ENCODE results near the gene CABP7. TPM values are rescaled to one million over a fixed set of nuclear protein-coding genes. Genes with fewer than 3 reads are reported as not detected.

CABP7 gene
- total RNA-seq, 1 experiment from 2014 or later = not detected

- Histone ChIP-seq H3K9me3 (ENCODE audit: low read length) (no peaks in the 10 kb centered on the region), H3K4me3 (ENCODE audit: low read length) (no peak overlapping the region), H3K4me2 (ENCODE audit: low read depth, low read length, poor library complexity, severe bottlenecking) (no peak overlapping the region), H3K4me1 (ENCODE audit: low read length) (peaks cover 8% of the 10 kb centered on the region), H3K9ac (ENCODE audit: low read length) (no peak overlapping the region), H4K20me1 (ENCODE audit: insufficient read depth, low read depth, low read length) (0 out of 2 replicates have a peak, but pooled peaks cover 6% of the 10 kb centered on the region), H3K9me2 (replicated peaks; ENCODE audit: insufficient read depth, low read length) (no peaks in the 10 kb centered on the region), H3K36me3 (ENCODE audit: insufficient read depth, low read length) (no peaks in the 10 kb centered on the region), H2AFZ (ENCODE audit: low read length) (no peak overlapping the region), H3K27ac (ENCODE audit: low read length) (no peak overlapping the region), H3K27me3 (ENCODE audit: low read length) (no peaks in the 10 kb centered on the region), H3K79me2 (ENCODE audit: low read length) (peaks cover 6% of the 10 kb centered on the region)
- DNase-seq = no peak
Measured at GRCh38 chr22:29762263-29762662, 42.5 kb downstream of the CABP7 start.

DNA sequence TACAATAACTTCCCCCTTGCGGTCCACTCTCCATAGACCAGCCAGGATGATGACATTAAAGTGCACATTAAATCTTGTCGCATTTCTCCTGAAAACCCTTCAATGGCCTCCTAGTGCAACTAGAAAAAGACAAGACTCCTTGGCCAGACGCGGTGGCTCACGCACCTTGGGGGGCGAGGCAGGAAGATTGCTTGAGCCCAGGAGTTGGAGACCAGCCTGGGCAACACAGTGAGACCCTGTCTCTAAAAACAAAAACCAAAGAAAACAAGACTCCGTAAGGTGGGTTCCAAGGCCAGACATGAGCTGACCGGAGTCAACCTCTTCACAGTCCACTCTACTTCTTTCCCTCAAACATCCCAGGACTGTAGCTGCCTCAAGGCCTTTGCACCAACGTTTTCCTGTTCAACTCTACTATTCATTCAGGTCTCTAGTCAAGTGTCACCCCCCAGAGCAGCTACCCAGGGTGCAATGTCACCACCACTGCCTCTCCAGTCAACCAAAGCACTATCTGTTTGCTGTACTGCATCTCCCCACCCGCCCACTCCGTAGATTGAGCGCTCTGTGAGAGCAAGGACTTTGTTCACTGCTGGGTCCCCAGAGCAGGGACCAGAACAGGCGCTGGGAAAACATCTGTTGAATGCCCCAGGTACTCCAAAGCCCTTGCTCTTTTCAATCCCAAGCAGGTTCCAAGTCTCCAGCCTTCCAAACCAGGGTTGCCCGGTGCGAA lies 46.3 kb downstream of the CABP7 start:
- peak overlapping the region; percentile 83 for H3K9ac ChIP-seq (ENCODE audit: low read length)
- H3K27ac ChIP-seq (ENCODE audit: low read length) = no peak overlapping the region
- peaks cover 8% of the 10 kb centered on the region for H3K36me3 ChIP-seq (ENCODE audit: insufficient read depth, low read length)
- H4K20me1 ChIP-seq (ENCODE audit: insufficient read depth, low read depth, low read length) = no peaks in the 10 kb centered on the region
- no peaks in the 10 kb centered on the region for H3K27me3 ChIP-seq (ENCODE audit: low read length)
- H2AFZ ChIP-seq (ENCODE audit: low read length) = peak overlapping the region; percentile 92; the same call in 1 of the 2 replicates
- H3K79me2 ChIP-seq (ENCODE audit: low read length) = peaks cover 26% of the 10 kb centered on the region
- H3K9me2 ChIP-seq (replicated peaks; ENCODE audit: insufficient read depth, low read length) = no peaks in the 10 kb centered on the region
- peak; percentile 54 for DNase-seq
- H3K9me3 ChIP-seq (ENCODE audit: low read length) = no peaks in the 10 kb centered on the region
- peak overlapping the region; percentile 85 for H3K4me2 ChIP-seq (ENCODE audit: low read depth, low read length, poor library complexity, severe bottlenecking)
- H3K4me1 ChIP-seq (ENCODE audit: low read length) = peaks cover 15% of the 10 kb centered on the region
- peak overlapping the region; percentile 88 for H3K4me3 ChIP-seq (ENCODE audit: low read length)

DNA sequence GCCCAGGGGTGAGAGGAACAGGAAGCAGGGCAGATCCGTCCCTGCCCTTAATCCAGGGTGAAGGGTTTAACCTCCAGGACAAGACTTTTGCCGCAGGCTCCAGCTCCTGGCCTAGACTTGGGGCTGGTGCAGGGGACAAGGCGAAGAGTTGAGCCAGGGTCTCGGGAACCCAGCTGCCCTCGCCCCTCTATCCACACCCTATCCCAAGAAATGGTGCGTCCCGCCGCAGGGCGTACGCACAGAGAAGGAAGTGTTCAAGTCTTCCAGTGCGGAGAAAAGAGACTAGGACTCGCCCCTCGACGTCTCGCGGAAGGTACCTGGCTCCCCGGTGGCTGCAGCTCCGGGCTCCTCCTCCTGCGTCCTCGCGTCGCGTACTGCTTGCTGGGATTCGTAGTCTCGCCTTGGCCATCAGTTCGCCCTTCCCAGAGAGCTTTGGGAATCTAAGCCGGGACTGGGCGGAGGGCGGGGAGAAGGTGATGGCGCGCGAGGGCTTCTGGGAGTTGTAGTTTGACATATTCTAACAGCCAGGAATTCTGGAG lies 46.9 kb downstream of the CABP7 start, which contains the start of gene ZMAT5:
Gene ZMAT5, minus strand, starts transcription at position 376 of the 539 bp plus-strand sequence. CDS start 18,463 bp downstream, outside the sequence.
- Histone ChIP-seq H3K4me2 (ENCODE audit: low read depth, low read length, poor library complexity, severe bottlenecking) (peak within 1 kb of the TSS; percentile 85), H3K27ac (ENCODE audit: low read length) (peak within 1 kb of the TSS; percentile 30; the same call in 1 of the 2 replicates), H3K27me3 (ENCODE audit: low read length) (no peaks in the 10 kb centered on the region), H3K9me2 (replicated peaks; ENCODE audit: insufficient read depth, low read length) (no peaks in the 10 kb centered on the region), H3K9ac (ENCODE audit: low read length) (peak within 1 kb of the TSS; percentile 87), H3K36me3 (ENCODE audit: insufficient read depth, low read length) (peaks cover 8% of the 10 kb centered on the region), H3K4me1 (ENCODE audit: low read length) (peaks cover 15% of the 10 kb centered on the region), H3K4me3 (ENCODE audit: low read length) (peak within 1 kb of the TSS; percentile 88), H3K9me3 (ENCODE audit: low read length) (no peaks in the 10 kb centered on the region), H4K20me1 (ENCODE audit: insufficient read depth, low read depth, low read length) (no peaks in the 10 kb centered on the region), H3K79me2 (ENCODE audit: low read length) (peaks cover 26% of the 10 kb centered on the region), H2AFZ (ENCODE audit: low read length) (peak within 1 kb of the TSS; percentile 92; the same call in 1 of the 2 replicates)
- peak; percentile 99 for DNase-seq

GRCh38 chr22:29767171-29768051 lies 47.6 kb downstream of the CABP7 start, which contains the start of gene UQCR10:
TSS of gene UQCR10 (plus strand) at chr22:29767369. CDS start at chr22:29767399, 30 bp downstream.
- no peaks in the 10 kb centered on the region for H3K9me3 ChIP-seq (ENCODE audit: low read length)
- peak within 1 kb of the TSS; percentile 85 for H3K4me2 ChIP-seq (ENCODE audit: low read depth, low read length, poor library complexity, severe bottlenecking)
- H4K20me1 ChIP-seq (ENCODE audit: insufficient read depth, low read depth, low read length) = no peaks in the 10 kb centered on the region
- peaks cover 15% of the 10 kb centered on the region for H3K4me1 ChIP-seq (ENCODE audit: low read length)
- peaks cover 8% of the 10 kb centered on the region for H3K36me3 ChIP-seq (ENCODE audit: insufficient read depth, low read length)
- DNase-seq = peak; percentile 97
- peak within 1 kb of the TSS; percentile 87 for H3K9ac ChIP-seq (ENCODE audit: low read length)
- peak within 1 kb of the TSS; percentile 92; the same call in 1 of the 2 replicates for H2AFZ ChIP-seq (ENCODE audit: low read length)
- H3K4me3 ChIP-seq (ENCODE audit: low read length) = peak within 1 kb of the TSS; percentile 88
- H3K27ac ChIP-seq (ENCODE audit: low read length) = peak within 1 kb of the TSS; percentile 30; the same call in 1 of the 2 replicates
- peaks cover 26% of the 10 kb centered on the region for H3K79me2 ChIP-seq (ENCODE audit: low read length)
- H3K27me3 ChIP-seq (ENCODE audit: low read length) = no peaks in the 10 kb centered on the region
- H3K9me2 ChIP-seq (replicated peaks; ENCODE audit: insufficient read depth, low read length) = no peaks in the 10 kb centered on the region

DNA sequence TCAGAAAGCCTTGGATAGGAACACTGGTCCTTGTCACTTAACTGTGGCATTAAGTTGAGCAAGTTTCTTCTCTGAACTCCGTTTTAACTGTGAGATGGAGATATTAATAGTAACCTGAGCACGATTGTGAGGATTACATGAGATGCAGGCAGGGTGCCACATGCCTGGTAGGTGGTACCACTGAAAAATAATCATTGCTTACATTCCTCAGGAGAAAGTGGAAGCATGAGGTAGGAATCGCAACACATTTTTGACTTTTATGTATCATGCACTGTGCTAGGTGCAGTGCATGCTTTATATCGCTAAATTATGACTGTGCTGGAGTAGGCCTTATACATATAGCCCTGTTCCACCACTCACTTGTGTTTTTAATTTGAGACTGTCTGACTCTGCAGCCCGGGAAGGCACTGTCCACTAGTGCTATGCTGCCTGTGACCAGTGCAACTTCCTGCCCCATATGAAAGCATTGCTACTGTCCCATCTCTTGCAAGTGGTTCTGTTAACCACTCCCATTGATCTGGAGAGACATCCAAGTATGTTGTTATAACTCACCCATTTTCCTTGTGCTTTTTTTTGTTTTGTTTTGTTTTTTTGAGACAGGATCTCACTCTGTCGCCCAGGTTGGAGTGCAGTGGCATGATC lies 48.4 kb downstream of the CABP7 start:
- Histone ChIP-seq H2AFZ (ENCODE audit: low read length) (no peak overlapping the region), H3K27ac (ENCODE audit: low read length) (no peak overlapping the region), H3K9ac (ENCODE audit: low read length) (peak overlapping the region; percentile 87), H3K4me2 (ENCODE audit: low read depth, low read length, poor library complexity, severe bottlenecking) (peak overlapping the region; percentile 85), H3K27me3 (ENCODE audit: low read length) (no peaks in the 10 kb centered on the region), H3K4me1 (ENCODE audit: low read length) (peaks cover 15% of the 10 kb centered on the region), H3K36me3 (ENCODE audit: insufficient read depth, low read length) (peaks cover 8% of the 10 kb centered on the region), H3K79me2 (ENCODE audit: low read length) (peaks cover 26% of the 10 kb centered on the region), H3K4me3 (ENCODE audit: low read length) (peak overlapping the region; percentile 88), H3K9me2 (replicated peaks; ENCODE audit: insufficient read depth, low read length) (no peaks in the 10 kb centered on the region), H4K20me1 (ENCODE audit: insufficient read depth, low read depth, low read length) (no peaks in the 10 kb centered on the region), H3K9me3 (ENCODE audit: low read length) (no peaks in the 10 kb centered on the region)
- DNase-seq = no peak

DNA sequence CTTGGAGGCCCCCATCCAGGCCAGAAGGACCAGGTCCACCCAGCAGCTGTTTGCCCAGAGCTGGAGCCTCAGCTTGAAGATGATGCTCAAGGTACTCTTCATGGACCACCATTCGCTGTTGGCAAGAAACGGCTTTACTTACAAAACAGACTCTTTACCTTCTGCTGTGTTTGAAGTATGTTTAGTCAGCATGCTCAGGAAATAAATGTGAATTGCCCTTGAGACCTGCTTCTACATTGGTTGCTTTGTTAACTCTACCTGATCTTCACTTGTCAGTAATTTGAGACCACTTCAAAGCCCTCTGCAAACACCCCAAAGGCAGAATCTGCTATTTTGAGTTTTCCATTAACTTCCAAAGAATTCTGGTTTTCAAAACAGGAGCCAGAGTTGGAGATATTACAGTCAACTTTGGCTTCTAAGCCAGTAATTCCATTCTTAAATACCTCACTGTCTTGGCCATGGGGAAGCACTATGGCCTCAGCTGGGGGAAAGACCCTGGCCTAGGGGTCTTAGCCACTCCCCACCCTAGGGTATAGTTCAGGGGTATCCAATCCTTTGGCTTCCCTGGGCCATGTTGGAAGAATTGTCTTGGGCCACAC lies 50.0 kb downstream of the CABP7 start:
- peaks cover 8% of the 10 kb centered on the region for H3K36me3 ChIP-seq (ENCODE audit: insufficient read depth, low read length)
- no peaks in the 10 kb centered on the region for H3K9me3 ChIP-seq (ENCODE audit: low read length)
- no peak overlapping the region for H2AFZ ChIP-seq (ENCODE audit: low read length)
- DNase-seq = no peak
- no peaks in the 10 kb centered on the region for H3K27me3 ChIP-seq (ENCODE audit: low read length)
- H3K4me1 ChIP-seq (ENCODE audit: low read length) = peaks cover 15% of the 10 kb centered on the region
- no peak overlapping the region for H3K4me2 ChIP-seq (ENCODE audit: low read depth, low read length, poor library complexity, severe bottlenecking)
- H3K79me2 ChIP-seq (ENCODE audit: low read length) = peaks cover 26% of the 10 kb centered on the region
- H4K20me1 ChIP-seq (ENCODE audit: insufficient read depth, low read depth, low read length) = no peaks in the 10 kb centered on the region
- no peaks in the 10 kb centered on the region for H3K9me2 ChIP-seq (replicated peaks; ENCODE audit: insufficient read depth, low read length)
- no peak overlapping the region for H3K9ac ChIP-seq (ENCODE audit: low read length)
- no peak overlapping the region for H3K27ac ChIP-seq (ENCODE audit: low read length)
- H3K4me3 ChIP-seq (ENCODE audit: low read length) = no peak overlapping the region

GRCh38 chr22:29772170-29772641 lies 52.4 kb downstream of the CABP7 start:
- Histone ChIP-seq H3K27me3 (ENCODE audit: low read length) (no peaks in the 10 kb centered on the region), H2AFZ (ENCODE audit: low read length) (no peak overlapping the region), H3K4me1 (ENCODE audit: low read length) (peaks cover 6% of the 10 kb centered on the region), H3K9ac (ENCODE audit: low read length) (no peak overlapping the region), H3K4me2 (ENCODE audit: low read depth, low read length, poor library complexity, severe bottlenecking) (no peak overlapping the region), H3K36me3 (ENCODE audit: insufficient read depth, low read length) (peaks cover 8% of the 10 kb centered on the region), H4K20me1 (ENCODE audit: insufficient read depth, low read depth, low read length) (no peaks in the 10 kb centered on the region), H3K4me3 (ENCODE audit: low read length) (no peak overlapping the region), H3K9me2 (replicated peaks; ENCODE audit: insufficient read depth, low read length) (no peaks in the 10 kb centered on the region), H3K27ac (ENCODE audit: low read length) (no peak overlapping the region), H3K9me3 (ENCODE audit: low read length) (no peaks in the 10 kb centered on the region), H3K79me2 (ENCODE audit: low read length) (peaks cover 20% of the 10 kb centered on the region)
- DNase-seq = no peak
